ENCODE measurements around the gene PLCB4.

GRCh38 chr20:9308056-9308455, 239.2 kb downstream of the PLCB4 start:
- TF ChIP-seq EZH2phosphoT487 (IDR thresholded peaks at IDR 0.05; ENCODE audit: borderline replicate concordance, low read depth, low read length) = no peak
- TF ChIP-seq, protein P1, sequence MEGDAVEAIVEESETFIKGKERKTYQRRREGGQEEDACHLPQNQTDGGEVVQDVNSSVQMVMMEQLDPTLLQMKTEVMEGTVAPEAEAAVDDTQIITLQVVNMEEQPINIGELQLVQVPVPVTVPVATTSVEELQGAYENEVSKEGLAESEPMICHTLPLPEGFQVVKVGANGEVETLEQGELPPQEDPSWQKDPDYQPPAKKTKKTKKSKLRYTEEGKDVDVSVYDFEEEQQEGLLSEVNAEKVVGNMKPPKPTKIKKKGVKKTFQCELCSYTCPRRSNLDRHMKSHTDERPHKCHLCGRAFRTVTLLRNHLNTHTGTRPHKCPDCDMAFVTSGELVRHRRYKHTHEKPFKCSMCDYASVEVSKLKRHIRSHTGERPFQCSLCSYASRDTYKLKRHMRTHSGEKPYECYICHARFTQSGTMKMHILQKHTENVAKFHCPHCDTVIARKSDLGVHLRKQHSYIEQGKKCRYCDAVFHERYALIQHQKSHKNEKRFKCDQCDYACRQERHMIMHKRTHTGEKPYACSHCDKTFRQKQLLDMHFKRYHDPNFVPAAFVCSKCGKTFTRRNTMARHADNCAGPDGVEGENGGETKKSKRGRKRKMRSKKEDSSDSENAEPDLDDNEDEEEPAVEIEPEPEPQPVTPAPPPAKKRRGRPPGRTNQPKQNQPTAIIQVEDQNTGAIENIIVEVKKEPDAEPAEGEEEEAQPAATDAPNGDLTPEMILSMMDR (conservative IDR thresholded peaks at IDR 0.05; ENCODE audit: low read length) = no peak

Data from OCI-LY7 (cell line).